ENCODE measurements around the gene NKAIN4.

DNA sequence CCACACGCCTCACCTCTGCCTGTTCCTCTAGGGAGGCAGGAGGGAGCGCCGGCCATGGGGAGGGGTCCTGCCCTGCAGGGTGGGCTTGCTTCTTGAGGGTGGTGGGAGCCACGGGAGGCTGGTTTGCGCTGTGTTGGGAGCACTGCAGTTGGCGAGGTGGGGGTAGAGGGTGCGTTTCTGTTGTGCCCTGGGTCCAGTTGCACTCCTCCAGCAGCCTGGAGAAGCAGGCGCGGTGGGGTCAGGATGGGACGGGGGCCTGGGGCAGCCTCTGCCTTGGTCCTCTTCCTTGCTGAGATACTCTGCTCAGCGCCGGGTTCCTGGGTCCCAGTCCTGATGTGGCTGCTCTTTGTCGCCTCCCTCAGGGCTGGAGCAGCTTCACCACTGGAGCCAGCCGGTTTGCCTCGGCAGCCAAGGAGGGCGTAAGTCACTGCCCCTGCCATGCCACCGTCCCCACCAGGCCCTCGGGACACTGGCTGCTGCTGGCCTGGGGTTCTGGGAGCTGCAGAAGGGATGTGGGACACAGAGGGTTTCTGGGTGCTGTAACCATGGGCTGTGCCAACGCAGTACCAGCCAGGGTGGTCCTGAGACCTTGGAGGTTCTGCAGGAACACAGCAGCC, 26.8 kb upstream of the NKAIN4 start:
- TF ChIP-seq, protein P1, sequence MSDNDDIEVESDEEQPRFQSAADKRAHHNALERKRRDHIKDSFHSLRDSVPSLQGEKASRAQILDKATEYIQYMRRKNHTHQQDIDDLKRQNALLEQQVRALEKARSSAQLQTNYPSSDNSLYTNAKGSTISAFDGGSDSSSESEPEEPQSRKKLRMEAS (IDR thresholded peaks at IDR 0.05): no peak
- TF ChIP-seq, protein P2, sequence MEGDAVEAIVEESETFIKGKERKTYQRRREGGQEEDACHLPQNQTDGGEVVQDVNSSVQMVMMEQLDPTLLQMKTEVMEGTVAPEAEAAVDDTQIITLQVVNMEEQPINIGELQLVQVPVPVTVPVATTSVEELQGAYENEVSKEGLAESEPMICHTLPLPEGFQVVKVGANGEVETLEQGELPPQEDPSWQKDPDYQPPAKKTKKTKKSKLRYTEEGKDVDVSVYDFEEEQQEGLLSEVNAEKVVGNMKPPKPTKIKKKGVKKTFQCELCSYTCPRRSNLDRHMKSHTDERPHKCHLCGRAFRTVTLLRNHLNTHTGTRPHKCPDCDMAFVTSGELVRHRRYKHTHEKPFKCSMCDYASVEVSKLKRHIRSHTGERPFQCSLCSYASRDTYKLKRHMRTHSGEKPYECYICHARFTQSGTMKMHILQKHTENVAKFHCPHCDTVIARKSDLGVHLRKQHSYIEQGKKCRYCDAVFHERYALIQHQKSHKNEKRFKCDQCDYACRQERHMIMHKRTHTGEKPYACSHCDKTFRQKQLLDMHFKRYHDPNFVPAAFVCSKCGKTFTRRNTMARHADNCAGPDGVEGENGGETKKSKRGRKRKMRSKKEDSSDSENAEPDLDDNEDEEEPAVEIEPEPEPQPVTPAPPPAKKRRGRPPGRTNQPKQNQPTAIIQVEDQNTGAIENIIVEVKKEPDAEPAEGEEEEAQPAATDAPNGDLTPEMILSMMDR (IDR thresholded peaks at IDR 0.05; ENCODE audit: low read depth, low read length, missing input control): no peak
- TF ChIP-seq JUND (IDR thresholded peaks at IDR 0.05) (no peak), SP1 (IDR thresholded peaks at IDR 0.05) (no peak), REST (IDR thresholded peaks at IDR 0.05) (no peak), FOXA2 (IDR thresholded peaks at IDR 0.05) (no peak), RAD21 (IDR thresholded peaks at IDR 0.05) (no peak), TAF1 (conservative IDR thresholded peaks at IDR 0.05) (no peak), FOXA1 (IDR thresholded peaks at IDR 0.05) (no peak), EGR1 (IDR thresholded peaks at IDR 0.05; ENCODE audit: low read depth in 2 of 2) (no peak)
